HL-60 (cell line): ENCODE measurements around the gene LCE6A.

ENCODE experiments used
- DNase-seq, 2 experiments: peaks; one replicate each; pipeline ENCODE4 v3.0.0-alpha.2; 2010 to 2020; ENCODE audit warnings: low read depth in 1 of 2, low spot score in 1 of 2
- H3K27ac ChIP-seq: fragments of 250-450 bp; sonication (Bioruptor Pico); replicated peaks from 2 replicates; pipeline ENCODE4 v1.5.1; 2020; ENCODE audit warnings: mild to moderate bottlenecking, moderate library complexity
- H3K27me3 ChIP-seq: fragments of 250-450 bp; sonication (Bioruptor Pico); 2 replicates; pipeline ENCODE4 v1.5.1; 2021; ENCODE audit warnings: mild to moderate bottlenecking, moderate library complexity; ENCODE audit not compliant: insufficient read depth, poor library complexity, severe bottlenecking
- H3K4me3 ChIP-seq: replicated peaks from 2 replicates; pipeline ENCODE4 v1.5.1; 2011; ENCODE audit warnings: mild to moderate bottlenecking, control low read depth, low read length; ENCODE audit not compliant: insufficient read depth
- CTCF ChIP-seq: IDR thresholded peaks from one replicate; pipeline ENCODE4 v1.5.1; 2011; ENCODE audit warnings: low read length, control low read depth, inconsistent platforms; ENCODE audit not compliant: insufficient read depth
- GABPA ChIP-seq: IDR thresholded peaks from 2 replicates; pipeline ENCODE4 v1.6.1; 2012; ENCODE audit warnings: low read depth
- POLR2AphosphoS5 ChIP-seq: IDR thresholded peaks from 2 replicates; pipeline ENCODE4 v1.6.1; 2012; ENCODE audit warnings: low read depth
- SPI1 ChIP-seq: IDR thresholded peaks from 2 replicates; pipeline ENCODE4 v1.6.1; 2012; ENCODE audit warnings: low read depth, mild to moderate bottlenecking, borderline replicate concordance
- TF ChIP-seq, protein P1 (sequence below): IDR thresholded peaks from 2 replicates; pipeline ENCODE4 v1.6.1; 2012; ENCODE audit warnings: low read depth; ENCODE audit not compliant: insufficient replicate concordance

LCE6A gene

DNA sequence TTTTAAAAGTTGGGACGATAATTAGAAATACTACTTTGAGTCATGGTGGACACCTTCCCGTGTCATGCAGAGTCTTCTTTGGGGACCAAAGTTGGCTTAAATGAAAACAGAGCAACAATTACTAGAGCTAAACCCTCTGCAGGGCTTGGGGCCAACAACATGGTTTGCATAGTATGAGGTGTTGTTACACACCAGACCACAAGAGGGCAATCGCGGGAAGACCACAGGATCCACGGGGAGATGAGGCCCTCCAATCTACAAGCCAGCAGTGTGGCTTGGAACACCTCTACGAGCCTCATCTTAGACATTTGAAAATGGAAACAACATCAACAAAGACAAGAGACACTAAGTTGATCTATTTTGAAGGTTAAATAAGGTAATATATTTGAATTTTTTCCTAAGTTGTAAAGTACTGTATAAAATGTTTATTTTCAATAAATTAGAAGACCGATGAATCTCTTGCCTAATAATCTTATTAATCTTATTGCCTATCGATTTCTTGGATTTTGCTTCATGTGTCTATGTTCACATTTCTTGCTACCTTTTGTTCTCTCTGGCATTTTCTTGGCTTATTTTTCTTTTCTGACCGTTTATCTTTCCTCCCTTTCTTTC, 27.3 kb downstream of the LCE6A start:
- no peak overlapping the region for H3K4me3 ChIP-seq
- TF ChIP-seq, protein P1, sequence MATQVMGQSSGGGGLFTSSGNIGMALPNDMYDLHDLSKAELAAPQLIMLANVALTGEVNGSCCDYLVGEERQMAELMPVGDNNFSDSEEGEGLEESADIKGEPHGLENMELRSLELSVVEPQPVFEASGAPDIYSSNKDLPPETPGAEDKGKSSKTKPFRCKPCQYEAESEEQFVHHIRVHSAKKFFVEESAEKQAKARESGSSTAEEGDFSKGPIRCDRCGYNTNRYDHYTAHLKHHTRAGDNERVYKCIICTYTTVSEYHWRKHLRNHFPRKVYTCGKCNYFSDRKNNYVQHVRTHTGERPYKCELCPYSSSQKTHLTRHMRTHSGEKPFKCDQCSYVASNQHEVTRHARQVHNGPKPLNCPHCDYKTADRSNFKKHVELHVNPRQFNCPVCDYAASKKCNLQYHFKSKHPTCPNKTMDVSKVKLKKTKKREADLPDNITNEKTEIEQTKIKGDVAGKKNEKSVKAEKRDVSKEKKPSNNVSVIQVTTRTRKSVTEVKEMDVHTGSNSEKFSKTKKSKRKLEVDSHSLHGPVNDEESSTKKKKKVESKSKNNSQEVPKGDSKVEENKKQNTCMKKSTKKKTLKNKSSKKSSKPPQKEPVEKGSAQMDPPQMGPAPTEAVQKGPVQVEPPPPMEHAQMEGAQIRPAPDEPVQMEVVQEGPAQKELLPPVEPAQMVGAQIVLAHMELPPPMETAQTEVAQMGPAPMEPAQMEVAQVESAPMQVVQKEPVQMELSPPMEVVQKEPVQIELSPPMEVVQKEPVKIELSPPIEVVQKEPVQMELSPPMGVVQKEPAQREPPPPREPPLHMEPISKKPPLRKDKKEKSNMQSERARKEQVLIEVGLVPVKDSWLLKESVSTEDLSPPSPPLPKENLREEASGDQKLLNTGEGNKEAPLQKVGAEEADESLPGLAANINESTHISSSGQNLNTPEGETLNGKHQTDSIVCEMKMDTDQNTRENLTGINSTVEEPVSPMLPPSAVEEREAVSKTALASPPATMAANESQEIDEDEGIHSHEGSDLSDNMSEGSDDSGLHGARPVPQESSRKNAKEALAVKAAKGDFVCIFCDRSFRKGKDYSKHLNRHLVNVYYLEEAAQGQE, result no peak
- TF ChIP-seq SPI1, result no peak
- TF ChIP-seq GABPA, result no peak
- no peak for TF ChIP-seq POLR2AphosphoS5
- peak; percentile 51 for TF ChIP-seq CTCF
- peak; percentile 32 to 65 for DNase-seq
- H3K27ac ChIP-seq, result no peak overlapping the region
- H3K27me3 ChIP-seq, result no peaks in the 10 kb centered on the region

DNA sequence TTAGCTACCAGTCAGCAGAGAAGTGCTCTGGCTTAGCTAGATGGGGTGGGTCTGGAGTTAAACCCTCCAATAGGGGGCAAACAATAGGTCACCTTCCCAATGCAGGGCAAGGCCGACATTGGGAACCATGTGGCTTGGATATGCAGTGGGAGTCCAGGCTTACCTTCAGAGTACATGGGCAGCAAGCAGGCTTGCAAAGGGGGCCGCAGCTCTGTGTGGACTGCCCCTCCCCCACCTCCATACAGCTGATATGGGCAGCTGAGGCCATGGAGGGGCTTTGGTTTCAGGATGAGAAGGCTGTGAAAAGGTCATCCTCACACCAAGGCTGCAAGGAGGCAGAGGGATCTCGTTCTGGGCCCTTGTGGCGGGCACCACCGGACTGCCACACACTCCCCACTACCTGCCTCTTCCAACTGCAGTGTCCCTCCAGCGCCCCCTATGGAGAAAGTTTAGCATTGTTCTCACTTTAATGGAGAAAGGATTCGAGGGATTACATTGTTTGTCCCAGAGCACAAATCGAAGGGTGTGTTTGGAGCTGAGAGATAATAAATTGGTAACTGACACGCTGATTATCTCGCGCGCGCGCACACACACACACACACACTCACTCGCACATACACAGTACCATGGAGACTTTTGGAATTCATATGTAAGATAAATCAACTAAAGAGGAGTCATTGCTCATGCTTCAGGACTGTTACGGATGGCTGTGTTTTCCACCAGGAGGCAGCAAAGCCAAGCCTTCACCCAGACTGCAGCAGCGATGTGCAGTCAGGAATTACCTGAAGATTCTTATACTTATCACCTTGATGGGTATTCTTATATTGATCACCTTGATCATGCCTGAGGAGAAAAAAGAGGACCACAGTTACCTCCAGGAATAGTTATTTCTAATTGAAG, 28.4 kb downstream of the LCE6A start:
- Histone ChIP-seq H3K27ac (no peak overlapping the region), H3K27me3 (no peaks in the 10 kb centered on the region), H3K4me3 (no peak overlapping the region)
- DNase-seq, result peak in 1 of 2 experiments; percentile 21
- TF ChIP-seq, protein P1, result no peak
- TF ChIP-seq CTCF, result peak; percentile 3
- TF ChIP-seq POLR2AphosphoS5, result no peak

DNA sequence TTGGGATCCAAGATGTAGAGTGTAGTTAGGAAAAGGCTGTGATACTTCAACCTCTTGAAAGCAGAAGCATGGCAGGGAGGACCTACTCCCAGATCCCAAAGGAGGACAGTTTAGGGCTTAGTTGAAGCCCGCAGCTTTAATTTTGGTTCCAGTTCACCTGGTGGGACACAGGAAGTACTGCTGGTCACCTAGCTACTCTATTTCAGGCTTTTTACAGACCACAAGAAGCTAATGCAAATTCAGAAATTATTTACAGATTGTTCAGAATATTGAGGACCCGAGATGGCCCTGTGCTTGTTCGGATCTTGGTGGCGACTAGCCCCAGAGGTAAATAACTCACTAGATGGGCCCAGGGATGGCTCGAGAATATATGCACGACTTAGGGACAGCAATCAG, 29.1 kb downstream of the LCE6A start:
- H3K27me3 ChIP-seq, result peaks cover 2% of the 10 kb centered on the region
- no peak for DNase-seq
- H3K27ac ChIP-seq, result no peak overlapping the region
- no peak overlapping the region for H3K4me3 ChIP-seq
- TF ChIP-seq, protein P1, result no peak
- TF ChIP-seq POLR2AphosphoS5 (no peak), GABPA (no peak), SPI1 (no peak), CTCF (no peak)
